ENCODE measurements around the gene EIF4G3.

DNA sequence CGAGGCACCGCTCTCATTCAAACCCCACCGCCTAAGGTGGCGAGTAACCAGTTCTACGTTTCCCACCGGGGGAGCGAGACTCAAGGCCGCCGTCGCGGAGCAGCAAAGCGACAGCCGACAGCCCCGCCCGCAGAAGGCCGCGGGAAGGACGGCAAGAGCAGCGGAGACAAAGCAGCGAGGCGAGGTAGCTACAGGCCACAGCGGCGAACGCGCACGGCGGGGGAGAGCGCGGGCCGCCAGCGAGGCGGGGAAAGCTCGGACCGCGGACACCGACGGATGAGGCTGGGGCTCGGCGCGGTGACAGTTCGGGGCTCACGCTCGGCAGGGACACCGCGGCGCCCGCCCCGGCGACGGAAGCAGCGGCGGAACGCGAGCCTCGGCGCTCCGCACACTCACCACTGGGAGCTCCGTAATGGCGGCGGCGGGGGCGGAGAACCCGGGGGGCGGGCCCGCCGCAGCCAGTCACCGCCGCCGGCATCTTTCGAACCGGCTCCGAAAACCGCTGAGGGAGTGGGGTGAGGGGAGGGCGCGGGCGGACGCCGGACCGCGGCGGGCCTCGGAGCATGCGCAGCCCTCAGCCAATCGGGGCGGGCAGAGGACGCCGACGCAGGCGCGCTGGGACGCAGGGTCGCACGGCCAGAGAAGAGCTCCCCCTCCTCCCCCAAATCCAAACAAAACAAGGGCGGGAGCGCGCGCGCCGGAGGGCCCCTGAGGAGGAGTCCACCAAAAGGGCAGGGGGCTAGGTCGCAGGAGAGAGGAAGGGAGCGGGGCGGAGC lies 390.3 kb downstream of the EIF4G3 start:
- TF ChIP-seq POLR2A (IDR thresholded peaks at IDR 0.05; ENCODE audit: low read depth, low read length) (peak; percentile 78; the same call in 1 of the 2 replicates), POLR2AphosphoS5 (IDR thresholded peaks at IDR 0.05; ENCODE audit: low read depth, low read length) (peak; percentile 59)
